Fibroblast of peridontal ligament (primary cell): ENCODE data around the gene SCGB1D4.
A peak's percentile ranks its signal among the peaks of the same experiment; 100 is the strongest.

Source experiments
- DNase-seq: peaks from one replicate; pipeline ENCODE4 v3.0.0-alpha.2; 2010; ENCODE audit errors: extremely low read depth

The SCGB1D4 gene

GRCh38 chr11:62273789-62274275, 25.0 kb downstream of the SCGB1D4 start:
- DNase-seq, result no peak

- no peak for DNase-seq
Observed at GRCh38 chr11:62273284-62273683, 25.6 kb downstream of the SCGB1D4 start.

GRCh38 chr11:62269654-62270278, 29.1 kb downstream of the SCGB1D4 start, which contains the start of gene SCGB2A2:
Gene SCGB2A2, plus strand, starts transcription at chr11:62270158. Its CDS starts 59 bp downstream, at chr11:62270217.
- no peak for DNase-seq

- no peak for DNase-seq
Observed at GRCh38 chr11:62267576-62267975, 31.3 kb downstream of the SCGB1D4 start.

GRCh38 chr11:62267050-62267449, 31.8 kb downstream of the SCGB1D4 start:
- DNase-seq, result no peak

- DNase-seq, result peak; percentile 1
Observed at GRCh38 chr11:62266558-62266957, 32.3 kb downstream of the SCGB1D4 start.

GRCh38 chr11:62264004-62264403, 34.9 kb downstream of the SCGB1D4 start:
- no peak for DNase-seq

GRCh38 chr11:62260261-62260953, 38.5 kb downstream of the SCGB1D4 start:
- DNase-seq, result no peak

- no peak for DNase-seq
Observed at GRCh38 chr11:62256281-62256680, 42.6 kb downstream of the SCGB1D4 start.

GRCh38 chr11:62253999-62254542, 44.8 kb downstream of the SCGB1D4 start:
- no peak for DNase-seq

- no peak for DNase-seq
Observed at GRCh38 chr11:62251698-62252097, 47.2 kb downstream of the SCGB1D4 start.
